K562 (cell line): ENCODE data around the gene STAB1.

Experiments used
- EP300 ChIP-seq: IDR thresholded peaks from 2 replicates; pipeline ENCODE4 v1.6.1; 2012; ENCODE audit warnings: low read length, improper control_type of control experiment
- IRF2 ChIP-seq: sonication (generic); formaldehyde crosslinking; IDR thresholded peaks from 2 replicates; pipeline ENCODE4 v1.8.1; 2022; ENCODE audit warnings: mild to moderate bottlenecking, missing genetic modification reagents
- TF ChIP-seq, protein P1 (sequence below), 2 experiments: fragments of 450-650 bp in 1 of 2; sonication (generic) in 1 of 2; formaldehyde crosslinking in 1 of 2; IDR thresholded peaks in 1 of 2; conservative IDR thresholded peaks in 1 of 2; 2 replicates each; pipeline versions ENCODE4 v1.6.1 to v1.8.1; 2016 to 2023; ENCODE audit warnings: mild to moderate bottlenecking in 2 of 2, moderate library complexity in 2 of 2, inconsistent platforms in 1 of 2, missing genetic modification reagents in 1 of 2
- TF ChIP-seq, protein P2 (sequence below): fragments of 450-650 bp; IDR thresholded peaks from 2 replicates; pipeline ENCODE4 v1.6.1; 2016; ENCODE audit warnings: missing biosample characterization, missing genetic modification characterization
- TF ChIP-seq, protein P3 (sequence below), 3 experiments: IDR thresholded peaks in 2 of 3; conservative IDR thresholded peaks in 1 of 3; 2 replicates each; pipeline ENCODE4 v1.5.1; 2011 to 2012; ENCODE audit warnings: low read length in 3 of 3, mild to moderate bottlenecking in 3 of 3, control low read depth in 2 of 3, improper control_type of control experiment in 1 of 3, inconsistent platforms in 1 of 3, low read depth in 1 of 3, mixed read lengths in 1 of 3, moderate library complexity in 1 of 3; ENCODE audit not compliant: insufficient read depth in 2 of 3

DNA sequence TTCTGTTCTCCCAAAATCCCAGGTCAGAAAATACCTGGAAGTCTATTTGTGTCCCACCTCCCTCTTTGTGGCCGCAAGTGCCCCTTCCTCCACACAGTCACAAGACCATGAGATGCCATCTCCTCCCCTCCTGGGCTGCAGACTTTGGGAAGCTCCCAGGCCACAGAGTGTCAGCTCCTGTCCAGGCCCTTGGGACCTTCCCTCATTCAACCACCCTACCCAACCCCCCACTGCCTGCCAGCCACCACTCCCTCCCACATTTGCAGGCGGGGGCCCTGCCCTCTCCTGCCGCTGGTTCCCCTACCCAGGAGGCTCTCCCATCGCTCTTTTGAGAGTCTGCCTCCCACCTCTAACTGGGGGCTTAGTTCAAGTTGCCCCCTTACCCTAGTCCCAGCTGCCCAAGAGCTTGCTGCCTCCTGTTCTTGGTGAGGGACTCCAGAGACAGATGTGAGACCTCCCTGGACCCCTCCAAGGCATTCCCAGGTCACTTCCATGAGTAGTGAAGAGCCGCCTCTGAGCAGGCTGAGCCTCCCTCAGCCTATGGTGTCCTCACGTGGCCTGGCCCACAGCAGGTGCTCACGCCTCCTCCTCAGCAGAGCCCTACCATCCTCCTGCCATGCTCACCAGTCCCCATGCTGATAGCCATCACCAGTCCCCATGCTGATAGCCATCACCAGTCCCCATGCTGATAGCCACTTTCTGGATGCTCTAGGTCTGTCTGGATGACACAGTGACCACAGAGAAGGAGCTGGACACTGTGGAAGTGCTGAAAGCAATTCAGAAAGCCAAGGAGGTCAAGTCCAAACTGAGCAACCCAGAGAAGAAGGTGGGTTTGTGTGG lies 15.9 kb upstream of the STAB1 start:
- TF ChIP-seq, protein P1, sequence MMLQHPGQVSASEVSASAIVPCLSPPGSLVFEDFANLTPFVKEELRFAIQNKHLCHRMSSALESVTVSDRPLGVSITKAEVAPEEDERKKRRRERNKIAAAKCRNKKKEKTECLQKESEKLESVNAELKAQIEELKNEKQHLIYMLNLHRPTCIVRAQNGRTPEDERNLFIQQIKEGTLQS (IDR thresholded peaks at IDR 0.05) = no peak
- TF ChIP-seq, protein P1 (CRISPR knock-in tag; conservative IDR thresholded peaks at IDR 0.05) = no peak
- TF ChIP-seq, protein P2, sequence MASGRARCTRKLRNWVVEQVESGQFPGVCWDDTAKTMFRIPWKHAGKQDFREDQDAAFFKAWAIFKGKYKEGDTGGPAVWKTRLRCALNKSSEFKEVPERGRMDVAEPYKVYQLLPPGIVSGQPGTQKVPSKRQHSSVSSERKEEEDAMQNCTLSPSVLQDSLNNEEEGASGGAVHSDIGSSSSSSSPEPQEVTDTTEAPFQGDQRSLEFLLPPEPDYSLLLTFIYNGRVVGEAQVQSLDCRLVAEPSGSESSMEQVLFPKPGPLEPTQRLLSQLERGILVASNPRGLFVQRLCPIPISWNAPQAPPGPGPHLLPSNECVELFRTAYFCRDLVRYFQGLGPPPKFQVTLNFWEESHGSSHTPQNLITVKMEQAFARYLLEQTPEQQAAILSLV (tag) = no peak
- TF ChIP-seq IRF2 (no peak), EP300 (no peak)
- TF ChIP-seq, protein P3, sequence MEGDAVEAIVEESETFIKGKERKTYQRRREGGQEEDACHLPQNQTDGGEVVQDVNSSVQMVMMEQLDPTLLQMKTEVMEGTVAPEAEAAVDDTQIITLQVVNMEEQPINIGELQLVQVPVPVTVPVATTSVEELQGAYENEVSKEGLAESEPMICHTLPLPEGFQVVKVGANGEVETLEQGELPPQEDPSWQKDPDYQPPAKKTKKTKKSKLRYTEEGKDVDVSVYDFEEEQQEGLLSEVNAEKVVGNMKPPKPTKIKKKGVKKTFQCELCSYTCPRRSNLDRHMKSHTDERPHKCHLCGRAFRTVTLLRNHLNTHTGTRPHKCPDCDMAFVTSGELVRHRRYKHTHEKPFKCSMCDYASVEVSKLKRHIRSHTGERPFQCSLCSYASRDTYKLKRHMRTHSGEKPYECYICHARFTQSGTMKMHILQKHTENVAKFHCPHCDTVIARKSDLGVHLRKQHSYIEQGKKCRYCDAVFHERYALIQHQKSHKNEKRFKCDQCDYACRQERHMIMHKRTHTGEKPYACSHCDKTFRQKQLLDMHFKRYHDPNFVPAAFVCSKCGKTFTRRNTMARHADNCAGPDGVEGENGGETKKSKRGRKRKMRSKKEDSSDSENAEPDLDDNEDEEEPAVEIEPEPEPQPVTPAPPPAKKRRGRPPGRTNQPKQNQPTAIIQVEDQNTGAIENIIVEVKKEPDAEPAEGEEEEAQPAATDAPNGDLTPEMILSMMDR (IDR thresholded peaks at IDR 0.05 in 2 of 3, conservative IDR thresholded peaks at IDR 0.05 in 1 of 3; ENCODE audit: insufficient read depth in 2 of 3, low read depth in 1 of 3, low read length in 3 of 3) = no peak
